Osteocyte (in vitro differentiated cells): ENCODE measurements around the gene DOK7. TPM values are rescaled to one million over a fixed set of nuclear protein-coding genes. Genes with fewer than 3 reads are reported as not detected.
A peak's percentile ranks its signal among the peaks of the same experiment; 100 is the strongest.

Source experiments
- DNase-seq: peaks from one replicate; pipeline ENCODE4 v3.0.0; 2021; ENCODE audit warnings: mixed read lengths; ENCODE audit not compliant: unreplicated experiment; ENCODE audit errors: extremely low spot score
- H3K27ac Mint-ChIP-seq: one replicate; pipeline ENCODE4 v1.8.0; 2021; ENCODE audit warnings: mild to moderate bottlenecking, mixed read lengths; ENCODE audit not compliant: unreplicated experiment
- H3K27me3 Mint-ChIP-seq: one replicate; pipeline ENCODE4 v1.8.0; 2021; ENCODE audit warnings: mixed read lengths; ENCODE audit not compliant: unreplicated experiment
- H3K36me3 Mint-ChIP-seq: one replicate; pipeline ENCODE4 v1.8.0; 2021; ENCODE audit warnings: mixed read lengths; ENCODE audit not compliant: unreplicated experiment
- H3K4me1 Mint-ChIP-seq: one replicate; pipeline ENCODE4 v1.8.0; 2021; ENCODE audit warnings: mixed read lengths; ENCODE audit not compliant: unreplicated experiment
- H3K4me3 Mint-ChIP-seq: one replicate; pipeline ENCODE4 v1.8.0; 2021; ENCODE audit warnings: mild to moderate bottlenecking, moderate library complexity, mixed read lengths; ENCODE audit not compliant: unreplicated experiment
- H3K9me3 Mint-ChIP-seq: one replicate; pipeline ENCODE4 v1.8.0; 2021; ENCODE audit warnings: mixed read lengths; ENCODE audit not compliant: unreplicated experiment
- total RNA-seq: library from RNA; stranded (reverse); gene quantifications from 2 replicates; pipeline ENCODE4 v1.2.1, GENCODE V29; 2021
- TF ChIP-seq, protein P1 (sequence below): fragments of 200-600 bp; sonication (generic); IDR thresholded peaks from 2 replicates; pipeline ENCODE4 v1.5.0; 2021; ENCODE audit warnings: antibody characterized with exemption, mild to moderate bottlenecking, moderate library complexity

The DOK7 gene
- total RNA-seq, 1 donor from 2014 or later, result not detected

- Mint-ChIP-seq H3K27ac (no peak overlapping the region), H3K4me1 (peaks cover 4% of the 10 kb centered on the region), H3K27me3 (no peaks in the 10 kb centered on the region), H3K4me3 (no peak overlapping the region), H3K9me3 (no peaks in the 10 kb centered on the region), H3K36me3 (no peaks in the 10 kb centered on the region)
- DNase-seq, result no peak
- TF ChIP-seq, protein P1, sequence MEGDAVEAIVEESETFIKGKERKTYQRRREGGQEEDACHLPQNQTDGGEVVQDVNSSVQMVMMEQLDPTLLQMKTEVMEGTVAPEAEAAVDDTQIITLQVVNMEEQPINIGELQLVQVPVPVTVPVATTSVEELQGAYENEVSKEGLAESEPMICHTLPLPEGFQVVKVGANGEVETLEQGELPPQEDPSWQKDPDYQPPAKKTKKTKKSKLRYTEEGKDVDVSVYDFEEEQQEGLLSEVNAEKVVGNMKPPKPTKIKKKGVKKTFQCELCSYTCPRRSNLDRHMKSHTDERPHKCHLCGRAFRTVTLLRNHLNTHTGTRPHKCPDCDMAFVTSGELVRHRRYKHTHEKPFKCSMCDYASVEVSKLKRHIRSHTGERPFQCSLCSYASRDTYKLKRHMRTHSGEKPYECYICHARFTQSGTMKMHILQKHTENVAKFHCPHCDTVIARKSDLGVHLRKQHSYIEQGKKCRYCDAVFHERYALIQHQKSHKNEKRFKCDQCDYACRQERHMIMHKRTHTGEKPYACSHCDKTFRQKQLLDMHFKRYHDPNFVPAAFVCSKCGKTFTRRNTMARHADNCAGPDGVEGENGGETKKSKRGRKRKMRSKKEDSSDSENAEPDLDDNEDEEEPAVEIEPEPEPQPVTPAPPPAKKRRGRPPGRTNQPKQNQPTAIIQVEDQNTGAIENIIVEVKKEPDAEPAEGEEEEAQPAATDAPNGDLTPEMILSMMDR, result peak; percentile 99
Measured at GRCh38 chr4:3442959-3443749, 20.0 kb upstream of the DOK7 start.

DNA sequence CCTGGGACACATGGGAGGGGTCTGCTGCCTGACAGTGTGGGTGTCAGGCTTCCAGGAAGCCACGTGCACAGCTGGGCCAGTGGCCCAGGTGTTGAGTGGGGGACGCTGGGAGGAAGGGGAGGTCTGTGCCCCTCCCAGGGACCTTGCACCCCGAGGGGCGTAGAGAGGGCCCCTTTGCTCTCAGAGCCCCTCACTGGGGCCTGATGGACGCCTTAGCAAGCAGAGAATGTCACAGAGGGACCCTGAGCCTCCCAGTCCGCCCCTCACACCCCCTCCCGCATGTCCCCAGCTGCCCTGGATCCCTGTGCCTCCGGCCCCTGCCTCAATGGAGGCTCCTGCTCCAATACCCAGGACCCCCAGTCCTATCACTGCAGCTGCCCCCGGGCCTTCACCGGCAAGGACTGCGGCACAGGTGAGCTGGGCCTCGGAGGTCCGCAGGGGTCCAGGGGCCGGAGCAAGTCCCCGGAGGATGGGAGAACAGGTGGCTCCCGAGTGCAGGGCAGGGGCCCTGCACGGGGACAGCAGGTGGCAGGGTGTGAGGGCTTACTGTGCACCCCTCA, 19.3 kb upstream of the DOK7 start:
- H3K9me3 Mint-ChIP-seq, result no peaks in the 10 kb centered on the region
- H3K4me1 Mint-ChIP-seq, result peaks cover 4% of the 10 kb centered on the region
- no peak overlapping the region for H3K27ac Mint-ChIP-seq
- TF ChIP-seq, protein P1, result no peak
- no peaks in the 10 kb centered on the region for H3K36me3 Mint-ChIP-seq
- no peak overlapping the region for H3K4me3 Mint-ChIP-seq
- H3K27me3 Mint-ChIP-seq, result no peaks in the 10 kb centered on the region
- no peak for DNase-seq

DNA sequence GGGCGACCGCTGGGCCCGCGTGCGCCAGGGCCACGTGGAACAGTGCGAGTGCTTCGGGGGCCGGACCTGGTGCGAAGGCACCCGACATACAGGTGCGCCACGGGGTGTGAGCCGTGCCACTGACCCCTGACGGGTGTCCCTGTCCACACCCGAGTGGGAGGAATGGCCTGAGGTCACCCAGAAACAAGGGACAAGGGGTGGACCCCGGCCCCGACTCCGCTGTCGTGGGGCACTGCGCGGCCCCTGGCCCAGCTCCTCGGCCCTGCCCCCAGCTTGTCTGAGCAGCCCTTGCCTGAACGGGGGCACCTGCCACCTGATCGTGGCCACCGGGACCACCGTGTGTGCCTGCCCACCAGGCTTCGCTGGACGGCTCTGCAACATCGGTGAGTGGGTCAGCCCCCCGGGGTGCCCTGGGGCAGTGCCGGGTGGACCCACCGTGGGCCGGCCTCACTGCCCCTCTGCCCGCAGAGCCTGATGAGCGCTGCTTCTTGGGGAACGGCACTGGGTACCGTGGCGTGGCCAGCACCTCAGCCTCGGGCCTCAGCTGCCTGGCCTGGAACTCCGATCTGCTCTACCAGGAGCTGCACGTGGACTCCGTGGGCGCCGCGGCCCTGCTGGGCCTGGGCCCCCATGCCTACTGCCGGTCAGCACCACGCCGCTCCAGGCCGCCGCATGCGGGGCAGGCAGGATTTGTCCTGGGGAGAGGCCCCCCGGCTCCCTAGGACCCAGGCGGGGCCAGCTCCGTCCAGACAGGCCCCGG, 18.6 kb upstream of the DOK7 start:
- no peak for DNase-seq
- Mint-ChIP-seq H3K4me1 (peaks cover 4% of the 10 kb centered on the region), H3K36me3 (no peaks in the 10 kb centered on the region), H3K9me3 (no peaks in the 10 kb centered on the region), H3K4me3 (no peak overlapping the region), H3K27ac (no peak overlapping the region), H3K27me3 (no peaks in the 10 kb centered on the region)
- TF ChIP-seq, protein P1, result no peak

GRCh38 chr4:3445111-3445820, 17.8 kb upstream of the DOK7 start:
- DNase-seq, result no peak
- Mint-ChIP-seq H3K4me1 (no peaks in the 10 kb centered on the region), H3K27me3 (no peaks in the 10 kb centered on the region), H3K9me3 (no peaks in the 10 kb centered on the region), H3K36me3 (no peaks in the 10 kb centered on the region), H3K27ac (no peak overlapping the region), H3K4me3 (no peak overlapping the region)
- TF ChIP-seq, protein P1, result no peak
